Right renal cortex interstitium (tissue), 3 donors: ENCODE results near the gene GKAP1. TPM values are rescaled to one million over a fixed set of nuclear protein-coding genes. Genes with fewer than 3 reads are reported as not detected.
"Not testable (repeated sequence)": the region's sequence is repeated elsewhere in the genome, so short reads cannot be mapped to it uniquely, and the experiment has no call there.

Experiments used
- DNase-seq, 3 donors: peaks; one replicate each; pipeline ENCODE4 v3.0.0-alpha.2; 2013; ENCODE audit warnings: low read depth in 3 of 3, low spot score in 2 of 3
- polyA plus RNA-seq, 3 donors: library from polyadenylated mRNA; unstranded; fragments of 120-200 nt; gene quantifications; one replicate each; pipeline ENCODE4 v1.2.1, GENCODE V29; 2013; ENCODE audit not compliant: insufficient read length in 3 of 3

GKAP1 gene
- polyA plus RNA-seq = 10 to 100 TPM; 17.5 to 18.8 (median 18.4) TPM

GRCh38 chr9:83817356-83818278 is at the start of gene GKAP1:
GKAP1 (minus strand) TSS chr9:83817769; CDS start chr9:83806517, 11,252 bp downstream.
- DNase-seq = peak in 2 of 3 donors; percentile 18 to 27

GRCh38 chr9:83849895-83850294 is 32.3 kb upstream of the GKAP1 start:
- not testable (repeated sequence) for DNase-seq

- DNase-seq = not testable (repeated sequence)
Measured at GRCh38 chr9:83837070-83837643, 19.6 kb upstream of the GKAP1 start.

GRCh38 chr9:83830426-83831071 is 13.0 kb upstream of the GKAP1 start:
- DNase-seq = not testable (repeated sequence)

GRCh38 chr9:83824986-83825623 is 7.5 kb upstream of the GKAP1 start:
- not testable (repeated sequence) for DNase-seq

GRCh38 chr9:83817011-83817355 is 586 bp downstream of the GKAP1 start:
- peak in 1 of 3 donors; percentile 6 for DNase-seq

GRCh38 chr9:83815120-83815519 is 2.4 kb downstream of the GKAP1 start:
- not testable (repeated sequence) for DNase-seq

GRCh38 chr9:83809213-83809612 is 8.4 kb downstream of the GKAP1 start:
- DNase-seq = not testable (repeated sequence)

- DNase-seq = not testable (repeated sequence)
Measured at GRCh38 chr9:83804454-83804853, 13.1 kb downstream of the GKAP1 start.

- not testable (repeated sequence) for DNase-seq
Measured at GRCh38 chr9:83803941-83804340, 13.6 kb downstream of the GKAP1 start.

GRCh38 chr9:83800236-83801033 is 17.1 kb downstream of the GKAP1 start:
- DNase-seq = no peak

- no peak for DNase-seq
Measured at GRCh38 chr9:83794051-83794450, 23.5 kb downstream of the GKAP1 start.

- DNase-seq = no peak
Measured at GRCh38 chr9:83792746-83793145, 24.8 kb downstream of the GKAP1 start.

- no peak for DNase-seq
Measured at GRCh38 chr9:83778164-83778563, 39.4 kb downstream of the GKAP1 start.

GRCh38 chr9:83775932-83776331 is 41.6 kb downstream of the GKAP1 start:
- DNase-seq = no peak

GRCh38 chr9:83772860-83773259 is 44.7 kb downstream of the GKAP1 start:
- no peak for DNase-seq

- no peak for DNase-seq
Measured at GRCh38 chr9:83765376-83765775, 52.2 kb downstream of the GKAP1 start.

- no peak for DNase-seq
Measured at GRCh38 chr9:83754383-83754977, 63.1 kb downstream of the GKAP1 start.

GRCh38 chr9:83749706-83750105 is 67.9 kb downstream of the GKAP1 start:
- no peak for DNase-seq

- no peak for DNase-seq
Measured at GRCh38 chr9:83744206-83744605, 73.4 kb downstream of the GKAP1 start.
